Stomach (tissue), 4 donors: ENCODE data around the gene OR2T1.

Experiments used
- POLR2A ChIP-seq, 4 donors: fragments of 450-650 bp; IDR thresholded peaks; one replicate each; pipeline ENCODE4 v1.6.1; 2016; ENCODE audit warnings: antibody characterized with exemption in 4 of 4, control low read depth in 2 of 4, mild to moderate bottlenecking in 1 of 4, moderate library complexity in 1 of 4
- TF ChIP-seq, protein P1 (sequence below), 7 experiments: fragments of 450-650 bp in 4 of 7; fragments of 200-600 bp in 3 of 7; sonication (generic) in 3 of 7; IDR thresholded peaks; one replicate each; pipeline ENCODE4 v1.5.1; 2016 to 2019; ENCODE audit warnings: antibody characterized with exemption in 7 of 7, control low read depth in 2 of 7, mild to moderate bottlenecking in 1 of 7

DNA sequence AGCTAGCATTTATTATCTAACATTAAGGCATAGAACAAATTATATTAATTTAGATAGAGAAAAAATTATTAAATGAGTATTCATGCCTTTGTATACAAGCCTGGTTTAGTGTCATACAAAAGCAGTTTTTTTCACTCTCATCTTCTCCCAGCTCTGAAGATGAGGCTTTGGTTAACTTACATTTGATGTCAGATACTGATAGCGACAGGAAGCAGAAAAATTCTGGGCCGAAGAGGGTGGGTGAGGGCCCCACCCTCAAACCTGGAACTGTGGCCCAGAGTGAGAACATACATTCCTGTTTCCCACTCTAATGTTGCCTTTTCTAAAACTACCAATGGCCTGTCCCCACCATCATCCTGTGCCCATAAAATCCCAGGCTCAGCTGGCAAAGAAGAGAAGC, 15.0 kb downstream of the OR2T1 start:
- no peak for TF ChIP-seq POLR2A (IDR thresholded peaks at IDR 0.05)
- TF ChIP-seq, protein P1, sequence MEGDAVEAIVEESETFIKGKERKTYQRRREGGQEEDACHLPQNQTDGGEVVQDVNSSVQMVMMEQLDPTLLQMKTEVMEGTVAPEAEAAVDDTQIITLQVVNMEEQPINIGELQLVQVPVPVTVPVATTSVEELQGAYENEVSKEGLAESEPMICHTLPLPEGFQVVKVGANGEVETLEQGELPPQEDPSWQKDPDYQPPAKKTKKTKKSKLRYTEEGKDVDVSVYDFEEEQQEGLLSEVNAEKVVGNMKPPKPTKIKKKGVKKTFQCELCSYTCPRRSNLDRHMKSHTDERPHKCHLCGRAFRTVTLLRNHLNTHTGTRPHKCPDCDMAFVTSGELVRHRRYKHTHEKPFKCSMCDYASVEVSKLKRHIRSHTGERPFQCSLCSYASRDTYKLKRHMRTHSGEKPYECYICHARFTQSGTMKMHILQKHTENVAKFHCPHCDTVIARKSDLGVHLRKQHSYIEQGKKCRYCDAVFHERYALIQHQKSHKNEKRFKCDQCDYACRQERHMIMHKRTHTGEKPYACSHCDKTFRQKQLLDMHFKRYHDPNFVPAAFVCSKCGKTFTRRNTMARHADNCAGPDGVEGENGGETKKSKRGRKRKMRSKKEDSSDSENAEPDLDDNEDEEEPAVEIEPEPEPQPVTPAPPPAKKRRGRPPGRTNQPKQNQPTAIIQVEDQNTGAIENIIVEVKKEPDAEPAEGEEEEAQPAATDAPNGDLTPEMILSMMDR (IDR thresholded peaks at IDR 0.05), result no peak
